Left colon (tissue), 2 donors: ENCODE data around the gene AHDC1. TPM values are rescaled to one million over a fixed set of nuclear protein-coding genes. Genes with fewer than 3 reads are reported as not detected.
A peak's percentile ranks its signal among the peaks of the same experiment; 100 is the strongest.

Experiments
- ATAC-seq: fragments of 200-7000 bp; cut with Tn5 transposase; one replicate; pipeline ENCODE4 v1.9.1; 2020; ENCODE audit warnings: mild to moderate bottlenecking, moderate library complexity
- DNase-seq, 2 donors: peaks; one replicate each; pipeline ENCODE4 v3.0.0-alpha.2; 2020
- intact Hi-C, 2 donors: fragments of 100-400 bp; cut with DNase I in 1 of 2; cut with micrococcal nuclease in 1 of 2; formaldehyde crosslinking; loops; one replicate each; pipeline versions ENCODE4 v1.11.2 to v1.14.0; 2022; cut with DNase I, micrococcal nuclease
- total RNA-seq, 2 donors: library from RNA; stranded (reverse); fragmentation: NEBNext Ultra II Directional; extraction: Animal tissue kit (Norgen Biotek cat#: 25700); gene quantifications; one replicate each; pipeline ENCODE4 v1.2.1, GENCODE V29; 2021
- donor health status: DM: no; HTN: no; CAD: no.
- donor health status: DM: yes; HTN: yes; CAD: no.

AHDC1 gene
- total RNA-seq, 2 donors from 2014 or later: 21.5 to 25.2 TPM

DNA sequence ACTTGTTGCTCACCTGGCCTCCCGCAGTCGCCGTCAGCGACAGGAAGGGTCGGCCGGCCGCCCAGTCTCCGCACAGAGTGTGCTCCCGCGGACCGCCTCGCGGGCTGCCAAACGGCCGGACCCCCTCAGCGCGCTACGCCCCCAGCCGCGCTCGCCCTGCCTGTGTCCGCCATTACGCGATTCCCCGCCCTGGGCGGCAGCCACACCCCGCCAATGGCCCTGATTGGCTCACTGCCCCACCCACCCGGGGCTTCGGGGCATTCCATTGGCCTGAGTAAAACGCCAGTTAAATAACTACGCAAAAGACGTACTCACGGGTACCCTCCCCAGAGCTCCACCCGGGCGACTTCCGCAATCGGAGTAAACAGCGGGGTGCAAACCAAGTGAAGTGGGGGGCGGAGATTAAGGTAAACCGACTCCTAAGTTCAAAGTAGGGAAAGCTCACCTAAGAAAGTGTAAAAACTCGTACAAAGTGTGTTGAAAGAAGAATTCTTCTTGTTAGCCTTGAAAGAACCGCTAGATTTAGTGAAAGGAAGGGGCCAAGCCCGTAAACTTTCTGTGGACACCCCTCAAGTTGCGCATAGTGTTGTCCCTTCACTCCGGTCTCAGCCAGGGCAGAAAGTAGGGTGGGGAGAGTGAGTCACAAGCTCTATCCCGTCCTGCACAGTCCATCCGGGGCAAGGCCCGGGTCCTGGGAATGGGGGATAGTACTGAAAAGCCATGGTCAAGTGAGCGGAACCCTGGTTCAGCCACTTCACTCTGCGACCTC is 113.8 kb downstream of the AHDC1 start, which contains the start of gene WASF2:
Gene WASF2, minus strand, starts transcription at position 195 of the 769 bp plus-strand sequence. CDS start 61,277 bp downstream, outside the sequence.
- peak; percentile 89 for ATAC-seq
- peak; percentile 96 to 97 for DNase-seq
- intact Hi-C loops: loop anchor here in 1 of 2 donors (10.0 kb wide), 1 partner anchor 55 kb away; no protein-coding TSS in a partner anchor

GRCh38 chr1:27489501-27489972 is 114.4 kb downstream of the AHDC1 start:
- DNase-seq: peak in 1 of 2 donors; percentile 40
- intact Hi-C loops: loop anchor here in 1 of 2 donors (10.0 kb wide), 1 partner anchor 55 kb away; no protein-coding TSS in a partner anchor
- peak; percentile 23 for ATAC-seq

- intact Hi-C loops: loop anchor here in 1 of 2 donors (10.0 kb wide), 1 partner anchor 53 kb away; no protein-coding TSS in a partner anchor
- ATAC-seq (peak; percentile 8), DNase-seq (no peak)
Observed at GRCh38 chr1:27487966-27488884, 115.7 kb downstream of the AHDC1 start.

DNA sequence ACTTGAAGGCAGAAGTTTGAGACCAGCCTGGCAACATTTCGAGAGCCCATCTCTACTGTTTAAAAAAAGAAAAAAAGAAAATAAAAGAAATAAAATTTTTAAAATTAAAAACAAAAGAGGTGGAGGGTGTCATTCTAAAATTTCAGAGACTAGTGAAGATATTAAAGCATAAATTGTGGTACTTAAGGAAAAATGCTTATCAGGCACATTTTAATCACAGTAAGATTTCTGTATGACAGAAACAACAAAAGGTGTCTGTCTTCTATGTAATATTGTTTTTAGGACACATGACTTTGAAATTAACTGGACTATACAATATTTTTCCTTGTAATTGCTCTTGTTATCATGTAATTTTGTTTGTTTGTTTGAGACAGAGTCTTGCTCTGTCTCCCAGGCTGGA is 118.6 kb downstream of the AHDC1 start:
- no peak for ATAC-seq
- intact Hi-C loops: loop anchor here in 1 of 2 donors (10.0 kb wide), 1 partner anchor 51 kb away; no protein-coding TSS in a partner anchor

More for the DNA sequence above, 118.6 kb downstream of the AHDC1 start:
- no peak for DNase-seq

Other genes starting within 250 kb of the AHDC1 start
- 10 to 100 TPM; 14.6 to 34.9 TPM for gene MAP3K6, start 237.2 kb downstream of the AHDC1 start, total RNA-seq
- gene FCN3, start 229.3 kb downstream of the AHDC1 start, total RNA-seq: under 1 TPM; 0.45 to 0.76 TPM
- gene CD164L2, start 220.8 kb downstream of the AHDC1 start, total RNA-seq: 1 to 10 TPM in 1 of 2 donors, under 1 TPM in 1; 0.47 to 2.0 TPM
- not detected for gene GPR3, start 211.5 kb downstream of the AHDC1 start, total RNA-seq
- 100 to 1,000 TPM in 1 of 2 donors, 10 to 100 TPM in 1; 97.7 to 144 TPM for gene WASF2, start 114.0 kb downstream of the AHDC1 start, total RNA-seq
- 1 to 10 TPM; 1.6 to 2.2 TPM for gene FGR, start 31.0 kb upstream of the AHDC1 start, total RNA-seq
- 10 to 100 TPM; 15.7 to 19.6 TPM for gene IFI6, start 68.0 kb upstream of the AHDC1 start, total RNA-seq
- gene FAM76A, start 121.8 kb upstream of the AHDC1 start, total RNA-seq: 10 to 100 TPM; 13.9 to 15.4 TPM
- 10 to 100 TPM; 64.0 to 68.8 TPM for gene STX12, start 169.1 kb upstream of the AHDC1 start, total RNA-seq
- gene PPP1R8, start 226.6 kb upstream of the AHDC1 start, total RNA-seq: 10 to 100 TPM; 27.1 to 31.8 TPM